ENCODE measurements around the gene ZNF124.
A peak's percentile ranks its signal among the peaks of the same experiment; 100 is the strongest.

DNA sequence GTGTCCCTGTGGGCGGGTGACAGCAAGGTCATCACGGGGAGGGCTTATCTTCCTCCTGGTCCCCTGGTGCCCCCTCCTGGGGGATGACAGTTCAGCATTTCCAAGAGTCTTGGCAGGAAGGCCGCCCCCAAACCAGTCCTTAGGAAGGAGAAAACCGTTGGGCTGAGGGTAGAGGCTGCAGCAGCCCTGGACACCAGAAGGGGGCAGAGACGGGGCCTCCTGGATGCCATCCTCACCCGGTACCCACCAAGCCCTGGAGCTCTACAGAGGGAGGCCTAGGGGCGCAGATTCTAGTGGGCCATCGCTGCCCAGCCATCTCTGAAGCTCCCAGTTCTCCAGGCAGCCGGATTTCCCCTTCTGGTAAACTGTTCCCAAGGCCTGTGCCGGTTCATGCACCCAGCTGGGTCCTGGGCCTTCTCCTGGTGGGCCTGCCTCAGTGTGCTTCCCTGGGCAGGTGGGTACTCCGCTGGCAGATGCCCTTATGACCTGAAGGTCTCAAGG lies 52.8 kb downstream of the ZNF124 start:
- TF ChIP-seq, protein P1, sequence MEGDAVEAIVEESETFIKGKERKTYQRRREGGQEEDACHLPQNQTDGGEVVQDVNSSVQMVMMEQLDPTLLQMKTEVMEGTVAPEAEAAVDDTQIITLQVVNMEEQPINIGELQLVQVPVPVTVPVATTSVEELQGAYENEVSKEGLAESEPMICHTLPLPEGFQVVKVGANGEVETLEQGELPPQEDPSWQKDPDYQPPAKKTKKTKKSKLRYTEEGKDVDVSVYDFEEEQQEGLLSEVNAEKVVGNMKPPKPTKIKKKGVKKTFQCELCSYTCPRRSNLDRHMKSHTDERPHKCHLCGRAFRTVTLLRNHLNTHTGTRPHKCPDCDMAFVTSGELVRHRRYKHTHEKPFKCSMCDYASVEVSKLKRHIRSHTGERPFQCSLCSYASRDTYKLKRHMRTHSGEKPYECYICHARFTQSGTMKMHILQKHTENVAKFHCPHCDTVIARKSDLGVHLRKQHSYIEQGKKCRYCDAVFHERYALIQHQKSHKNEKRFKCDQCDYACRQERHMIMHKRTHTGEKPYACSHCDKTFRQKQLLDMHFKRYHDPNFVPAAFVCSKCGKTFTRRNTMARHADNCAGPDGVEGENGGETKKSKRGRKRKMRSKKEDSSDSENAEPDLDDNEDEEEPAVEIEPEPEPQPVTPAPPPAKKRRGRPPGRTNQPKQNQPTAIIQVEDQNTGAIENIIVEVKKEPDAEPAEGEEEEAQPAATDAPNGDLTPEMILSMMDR (IDR thresholded peaks at IDR 0.05): peak in 2 of 3 experiments; percentile 7
- no peak for TF ChIP-seq POLR2A (IDR thresholded peaks at IDR 0.05)
